HG03442 (cell line): ENCODE measurements around the gene MFSD2B.

Experiments used
- ATAC-seq: cut with Tn5 transposase; IDR thresholded peaks from one replicate; pipeline ENCODE4 v1.9.1; 2021; ENCODE audit warnings: mild to moderate bottlenecking, moderate library complexity; ENCODE audit not compliant: unreplicated experiment

MFSD2B gene

GRCh38 chr2:24050041-24050979, 40.4 kb downstream of the MFSD2B start:
- no peak for ATAC-seq

- no peak for ATAC-seq
These were observed 41.9 kb downstream of the MFSD2B start for GRCh38 chr2:24051833-24052232.

- no peak for ATAC-seq
These were observed 43.1 kb downstream of the MFSD2B start for GRCh38 chr2:24052951-24053350.

GRCh38 chr2:24054366-24055010, 44.6 kb downstream of the MFSD2B start:
- ATAC-seq: no peak

GRCh38 chr2:24055750-24056149, 45.9 kb downstream of the MFSD2B start:
- ATAC-seq: no peak

GRCh38 chr2:24058564-24059271, 48.8 kb downstream of the MFSD2B start:
- no peak for ATAC-seq

- no peak for ATAC-seq
These were observed 55.5 kb downstream of the MFSD2B start for GRCh38 chr2:24065341-24065740.

- ATAC-seq: no peak
These were observed 62.4 kb downstream of the MFSD2B start for GRCh38 chr2:24072259-24072658.

GRCh38 chr2:24073816-24074215, 63.9 kb downstream of the MFSD2B start:
- ATAC-seq: no peak

GRCh38 chr2:24075259-24075658, 65.4 kb downstream of the MFSD2B start:
- ATAC-seq: no peak
